HCT116 (cell line): ENCODE measurements around the gene RGS6.

Source experiments
- EGR1 ChIP-seq: IDR thresholded peaks from 2 replicates; pipeline ENCODE4 v1.6.1; 2012; ENCODE audit warnings: low read depth
- EZH2 ChIP-seq: fragments of 200-600 bp; sonication (generic); IDR thresholded peaks from 2 replicates; pipeline ENCODE4 v1.6.1; 2017; ENCODE audit warnings: antibody characterized with exemption, mixed run types
- FOSL1 ChIP-seq: IDR thresholded peaks from 2 replicates; pipeline ENCODE4 v1.6.1; 2012; ENCODE audit warnings: low read depth
- JUND ChIP-seq: IDR thresholded peaks from 2 replicates; pipeline ENCODE4 v1.6.1; 2012
- POLR2A ChIP-seq: IDR thresholded peaks from 2 replicates; pipeline ENCODE4 v1.7.0; 2011; ENCODE audit warnings: borderline replicate concordance; ENCODE audit not compliant: insufficient read depth, insufficient read length; ENCODE audit errors: extremely low read depth
- SP1 ChIP-seq: IDR thresholded peaks from 2 replicates; pipeline ENCODE4 v1.6.1; 2012; ENCODE audit warnings: low read depth
- ZNF274 ChIP-seq: fragments of 200-500 bp; sonication (Bioruptor generic); IDR thresholded peaks from 2 replicates; pipeline ENCODE4 v1.6.1; 2014; ENCODE audit warnings: mild to moderate bottlenecking, low read depth, low read length, inconsistent platforms
- TF ChIP-seq, protein P1 (sequence below), 3 experiments: fragments of 200-600 bp in 1 of 3; sonication (generic) in 1 of 3; IDR thresholded peaks in 2 of 3; conservative IDR thresholded peaks in 1 of 3; 2 replicates each; pipeline ENCODE4 v1.5.1; 2012 to 2017; ENCODE audit warnings: low read depth in 2 of 3, low read length in 2 of 3, antibody characterized with exemption in 1 of 3, borderline replicate concordance in 1 of 3, control low read depth in 1 of 3, mild to moderate bottlenecking in 1 of 3, mixed read lengths in 1 of 3, mixed run types in 1 of 3, moderate library complexity in 1 of 3; ENCODE audit not compliant: insufficient read depth in 1 of 3
- TF ChIP-seq, protein P2 (sequence below): IDR thresholded peaks from 2 replicates; pipeline ENCODE4 v1.6.1; 2012
- TF ChIP-seq, protein P3 (sequence below): IDR thresholded peaks from 2 replicates; pipeline ENCODE4 v1.6.1; 2012; ENCODE audit warnings: low read depth
- TF ChIP-seq, protein P4 (sequence below): IDR thresholded peaks from 2 replicates; pipeline ENCODE4 v1.6.1; 2011; ENCODE audit warnings: mild to moderate bottlenecking, low read length, moderate library complexity; ENCODE audit not compliant: insufficient replicate concordance; ENCODE audit errors: extremely low read depth

DNA sequence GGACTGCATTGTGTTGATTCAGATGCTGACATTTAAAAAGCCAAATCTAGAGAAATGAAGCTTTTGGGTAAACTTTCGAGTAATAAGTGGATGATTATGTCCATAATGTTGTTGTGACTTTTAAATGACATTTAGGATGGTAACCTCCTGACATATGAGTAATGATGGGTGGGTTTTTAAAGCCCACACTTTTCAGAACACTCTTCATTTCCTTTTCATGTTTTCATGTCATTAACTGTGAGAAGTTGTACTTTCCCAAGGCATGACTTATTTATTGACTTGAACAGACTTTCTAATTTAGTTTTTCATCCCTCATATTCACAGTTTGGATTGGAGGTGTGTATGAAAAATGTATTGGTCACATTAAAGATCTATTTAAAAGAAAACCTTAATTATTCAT, 35.5 kb downstream of the RGS6 start:
- TF ChIP-seq, protein P1, sequence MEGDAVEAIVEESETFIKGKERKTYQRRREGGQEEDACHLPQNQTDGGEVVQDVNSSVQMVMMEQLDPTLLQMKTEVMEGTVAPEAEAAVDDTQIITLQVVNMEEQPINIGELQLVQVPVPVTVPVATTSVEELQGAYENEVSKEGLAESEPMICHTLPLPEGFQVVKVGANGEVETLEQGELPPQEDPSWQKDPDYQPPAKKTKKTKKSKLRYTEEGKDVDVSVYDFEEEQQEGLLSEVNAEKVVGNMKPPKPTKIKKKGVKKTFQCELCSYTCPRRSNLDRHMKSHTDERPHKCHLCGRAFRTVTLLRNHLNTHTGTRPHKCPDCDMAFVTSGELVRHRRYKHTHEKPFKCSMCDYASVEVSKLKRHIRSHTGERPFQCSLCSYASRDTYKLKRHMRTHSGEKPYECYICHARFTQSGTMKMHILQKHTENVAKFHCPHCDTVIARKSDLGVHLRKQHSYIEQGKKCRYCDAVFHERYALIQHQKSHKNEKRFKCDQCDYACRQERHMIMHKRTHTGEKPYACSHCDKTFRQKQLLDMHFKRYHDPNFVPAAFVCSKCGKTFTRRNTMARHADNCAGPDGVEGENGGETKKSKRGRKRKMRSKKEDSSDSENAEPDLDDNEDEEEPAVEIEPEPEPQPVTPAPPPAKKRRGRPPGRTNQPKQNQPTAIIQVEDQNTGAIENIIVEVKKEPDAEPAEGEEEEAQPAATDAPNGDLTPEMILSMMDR (IDR thresholded peaks at IDR 0.05 in 2 of 3, conservative IDR thresholded peaks at IDR 0.05 in 1 of 3; ENCODE audit: borderline replicate concordance in 1 of 3, insufficient read depth in 1 of 3, low read depth in 2 of 3, low read length in 2 of 3), result no peak
- TF ChIP-seq, protein P2, sequence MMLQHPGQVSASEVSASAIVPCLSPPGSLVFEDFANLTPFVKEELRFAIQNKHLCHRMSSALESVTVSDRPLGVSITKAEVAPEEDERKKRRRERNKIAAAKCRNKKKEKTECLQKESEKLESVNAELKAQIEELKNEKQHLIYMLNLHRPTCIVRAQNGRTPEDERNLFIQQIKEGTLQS, result no peak
- TF ChIP-seq, protein P3, sequence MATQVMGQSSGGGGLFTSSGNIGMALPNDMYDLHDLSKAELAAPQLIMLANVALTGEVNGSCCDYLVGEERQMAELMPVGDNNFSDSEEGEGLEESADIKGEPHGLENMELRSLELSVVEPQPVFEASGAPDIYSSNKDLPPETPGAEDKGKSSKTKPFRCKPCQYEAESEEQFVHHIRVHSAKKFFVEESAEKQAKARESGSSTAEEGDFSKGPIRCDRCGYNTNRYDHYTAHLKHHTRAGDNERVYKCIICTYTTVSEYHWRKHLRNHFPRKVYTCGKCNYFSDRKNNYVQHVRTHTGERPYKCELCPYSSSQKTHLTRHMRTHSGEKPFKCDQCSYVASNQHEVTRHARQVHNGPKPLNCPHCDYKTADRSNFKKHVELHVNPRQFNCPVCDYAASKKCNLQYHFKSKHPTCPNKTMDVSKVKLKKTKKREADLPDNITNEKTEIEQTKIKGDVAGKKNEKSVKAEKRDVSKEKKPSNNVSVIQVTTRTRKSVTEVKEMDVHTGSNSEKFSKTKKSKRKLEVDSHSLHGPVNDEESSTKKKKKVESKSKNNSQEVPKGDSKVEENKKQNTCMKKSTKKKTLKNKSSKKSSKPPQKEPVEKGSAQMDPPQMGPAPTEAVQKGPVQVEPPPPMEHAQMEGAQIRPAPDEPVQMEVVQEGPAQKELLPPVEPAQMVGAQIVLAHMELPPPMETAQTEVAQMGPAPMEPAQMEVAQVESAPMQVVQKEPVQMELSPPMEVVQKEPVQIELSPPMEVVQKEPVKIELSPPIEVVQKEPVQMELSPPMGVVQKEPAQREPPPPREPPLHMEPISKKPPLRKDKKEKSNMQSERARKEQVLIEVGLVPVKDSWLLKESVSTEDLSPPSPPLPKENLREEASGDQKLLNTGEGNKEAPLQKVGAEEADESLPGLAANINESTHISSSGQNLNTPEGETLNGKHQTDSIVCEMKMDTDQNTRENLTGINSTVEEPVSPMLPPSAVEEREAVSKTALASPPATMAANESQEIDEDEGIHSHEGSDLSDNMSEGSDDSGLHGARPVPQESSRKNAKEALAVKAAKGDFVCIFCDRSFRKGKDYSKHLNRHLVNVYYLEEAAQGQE, result no peak
- no peak for TF ChIP-seq EZH2
- TF ChIP-seq SP1, result no peak
- TF ChIP-seq POLR2A, result no peak
- TF ChIP-seq EGR1, result no peak
- no peak for TF ChIP-seq JUND
- TF ChIP-seq, protein P4, sequence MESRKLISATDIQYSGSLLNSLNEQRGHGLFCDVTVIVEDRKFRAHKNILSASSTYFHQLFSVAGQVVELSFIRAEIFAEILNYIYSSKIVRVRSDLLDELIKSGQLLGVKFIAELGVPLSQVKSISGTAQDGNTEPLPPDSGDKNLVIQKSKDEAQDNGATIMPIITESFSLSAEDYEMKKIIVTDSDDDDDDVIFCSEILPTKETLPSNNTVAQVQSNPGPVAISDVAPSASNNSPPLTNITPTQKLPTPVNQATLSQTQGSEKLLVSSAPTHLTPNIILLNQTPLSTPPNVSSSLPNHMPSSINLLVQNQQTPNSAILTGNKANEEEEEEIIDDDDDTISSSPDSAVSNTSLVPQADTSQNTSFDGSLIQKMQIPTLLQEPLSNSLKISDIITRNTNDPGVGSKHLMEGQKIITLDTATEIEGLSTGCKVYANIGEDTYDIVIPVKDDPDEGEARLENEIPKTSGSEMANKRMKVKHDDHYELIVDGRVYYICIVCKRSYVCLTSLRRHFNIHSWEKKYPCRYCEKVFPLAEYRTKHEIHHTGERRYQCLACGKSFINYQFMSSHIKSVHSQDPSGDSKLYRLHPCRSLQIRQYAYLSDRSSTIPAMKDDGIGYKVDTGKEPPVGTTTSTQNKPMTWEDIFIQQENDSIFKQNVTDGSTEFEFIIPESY, result no peak
- no peak for TF ChIP-seq FOSL1
- no peak for TF ChIP-seq ZNF274
